HG02973 (cell line): Measurements from ENCODE around the gene PRKCB.

ENCODE experiments used
- ATAC-seq: cut with Tn5 transposase; IDR thresholded peaks from one replicate; pipeline ENCODE4 v1.9.1; 2021; ENCODE audit warnings: moderate library complexity; ENCODE audit not compliant: unreplicated experiment

PRKCB gene

GRCh38 chr16:23934610-23935236 lies 98.9 kb downstream of the PRKCB start:
- ATAC-seq: no peak

GRCh38 chr16:23940111-23940510 lies 104.3 kb downstream of the PRKCB start:
- no peak for ATAC-seq

- no peak for ATAC-seq
Measured at GRCh38 chr16:23941025-23941424, 105.2 kb downstream of the PRKCB start.

- no peak for ATAC-seq
Measured at GRCh38 chr16:23941963-23942564, 106.3 kb downstream of the PRKCB start.

GRCh38 chr16:23943604-23944003 lies 107.8 kb downstream of the PRKCB start:
- ATAC-seq: no peak

GRCh38 chr16:23944381-23944780 lies 108.6 kb downstream of the PRKCB start:
- ATAC-seq: no peak

- ATAC-seq: no peak
Measured at GRCh38 chr16:23945243-23945642, 109.5 kb downstream of the PRKCB start.

GRCh38 chr16:23947838-23948237 lies 112.1 kb downstream of the PRKCB start:
- no peak for ATAC-seq

GRCh38 chr16:23948949-23949411 lies 113.2 kb downstream of the PRKCB start:
- no peak for ATAC-seq

- no peak for ATAC-seq
Measured at GRCh38 chr16:23949630-23950290, 114.0 kb downstream of the PRKCB start.

- ATAC-seq: no peak
Measured at GRCh38 chr16:23950291-23950894, 114.6 kb downstream of the PRKCB start.

- ATAC-seq: no peak
Measured at GRCh38 chr16:23950898-23951297, 115.1 kb downstream of the PRKCB start.

GRCh38 chr16:23952128-23952970 lies 116.6 kb downstream of the PRKCB start:
- no peak for ATAC-seq

- no peak for ATAC-seq
Measured at GRCh38 chr16:23952971-23953300, 117.2 kb downstream of the PRKCB start.

GRCh38 chr16:23953476-23953875 lies 117.7 kb downstream of the PRKCB start:
- no peak for ATAC-seq

GRCh38 chr16:23955088-23955487 lies 119.3 kb downstream of the PRKCB start:
- no peak for ATAC-seq

GRCh38 chr16:23957287-23957686 lies 121.5 kb downstream of the PRKCB start:
- no peak for ATAC-seq

- ATAC-seq: peak; percentile 65
Measured at GRCh38 chr16:23959072-23959751, 123.4 kb downstream of the PRKCB start.

- no peak for ATAC-seq
Measured at GRCh38 chr16:23959752-23960072, 123.9 kb downstream of the PRKCB start.

- peak; percentile 11 for ATAC-seq
Measured at GRCh38 chr16:23960081-23960885, 124.5 kb downstream of the PRKCB start.
